Measurements from ENCODE around the gene EIPR1.
"Not testable (repeated sequence)": the region's sequence is repeated elsewhere in the genome, so short reads cannot be mapped to it uniquely, and the experiment has no call there.

Gene EIPR1

DNA sequence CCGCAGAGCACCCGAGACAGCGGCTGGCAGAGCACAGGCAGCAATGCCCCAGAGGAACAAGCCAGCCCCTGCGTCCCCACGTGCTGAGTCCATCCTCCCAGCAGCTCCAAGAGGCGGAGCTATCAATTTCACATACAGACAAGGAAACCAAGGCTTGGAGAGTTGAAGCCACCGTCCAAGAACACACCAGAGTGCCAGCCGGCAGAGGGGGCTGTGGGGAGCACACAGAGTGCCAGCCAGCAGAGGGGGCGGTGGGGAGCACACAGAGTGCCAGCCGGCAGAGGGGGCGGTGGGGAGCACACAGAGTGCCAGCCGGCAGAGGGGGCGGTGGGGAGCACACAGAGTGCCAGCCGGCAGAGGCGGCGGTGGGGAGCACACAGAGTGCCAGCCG is 91.0 kb downstream of the EIPR1 start:
- DNase-seq (ENCODE audit: low read depth) = not testable (repeated sequence)

DNA sequence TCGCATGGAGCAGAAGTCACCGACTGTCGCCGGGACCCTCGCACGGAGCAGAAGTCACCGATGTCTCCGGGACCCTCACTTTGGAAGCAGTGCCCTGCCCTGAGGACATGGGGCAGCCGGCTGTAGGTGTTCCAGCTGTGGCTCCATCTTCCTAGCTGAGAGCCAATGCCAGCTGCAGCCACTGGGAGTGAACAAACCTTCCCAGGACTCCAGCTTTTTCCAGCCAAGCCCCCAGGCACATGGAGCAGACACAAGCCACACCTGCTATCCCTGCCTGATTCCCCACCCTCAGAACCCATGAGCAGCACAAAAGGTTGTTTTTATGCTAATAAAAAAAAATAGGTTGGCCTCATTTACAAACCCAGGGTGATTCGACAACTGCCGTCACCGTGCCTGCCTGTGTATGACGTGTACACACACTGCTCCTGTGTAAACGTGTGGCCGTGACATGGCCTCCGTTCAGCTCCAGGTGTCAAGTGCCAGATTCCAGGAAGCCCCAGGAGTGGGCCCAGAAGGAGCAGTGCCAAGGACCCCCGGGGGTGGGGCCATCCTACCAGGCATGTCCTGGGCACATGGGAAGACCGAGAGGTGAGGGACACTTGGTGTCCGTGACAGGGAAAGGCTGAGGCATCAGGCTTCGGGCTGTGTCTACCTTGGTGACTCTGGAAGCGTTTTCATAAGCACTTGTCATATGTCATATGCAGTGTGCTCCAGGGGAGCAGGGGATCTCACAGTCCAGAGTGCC is 91.5 kb downstream of the EIPR1 start:
- DNase-seq (ENCODE audit: low read depth) = no peak

DNA sequence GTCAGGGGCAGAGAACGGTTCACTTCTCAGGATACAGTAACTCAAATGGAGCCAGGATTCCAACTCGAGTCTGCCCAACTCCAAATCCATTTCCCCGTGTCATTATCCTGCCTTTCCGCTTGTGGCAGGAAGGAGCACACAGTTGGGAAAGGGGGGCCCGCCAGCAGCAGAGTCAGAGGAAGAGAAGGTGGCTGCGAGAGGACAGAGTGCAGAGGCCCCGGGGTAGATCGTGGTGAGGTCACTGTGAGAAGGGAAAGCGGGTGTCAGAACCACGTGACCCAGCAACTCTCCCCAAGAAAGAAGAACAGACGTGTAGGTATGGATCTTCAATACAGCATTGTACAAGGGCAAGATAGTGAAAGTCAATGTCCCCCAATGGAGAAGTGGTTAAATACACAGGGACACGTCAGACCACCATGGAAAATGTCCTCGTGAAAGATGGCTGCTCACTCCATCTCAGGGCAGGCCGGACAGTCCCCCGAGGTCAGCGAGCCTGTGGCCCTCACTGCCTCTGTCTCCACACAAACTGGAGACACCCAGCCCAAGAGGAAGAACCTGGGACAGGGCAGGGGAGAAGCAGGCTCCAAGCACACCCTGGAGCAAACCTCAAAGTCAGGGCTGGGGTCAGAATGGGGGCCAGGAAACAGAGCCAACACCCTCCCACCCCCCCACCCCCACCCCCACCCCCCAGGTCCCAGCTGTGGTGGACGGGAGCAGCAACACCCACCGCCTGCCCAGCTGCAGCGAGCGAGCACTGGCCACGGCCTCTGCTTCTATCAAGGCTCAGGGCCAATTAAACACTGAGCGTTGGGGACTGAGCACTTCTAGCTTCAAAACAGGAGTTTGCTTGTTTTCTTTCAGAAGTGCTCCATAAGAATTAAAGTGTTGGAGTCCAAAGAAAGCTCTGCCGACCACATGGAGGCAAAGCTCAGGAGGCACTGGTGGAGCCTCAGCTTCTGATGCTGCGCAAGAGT is 92.7 kb downstream of the EIPR1 start:
- no peak for DNase-seq (ENCODE audit: low read depth)

DNA sequence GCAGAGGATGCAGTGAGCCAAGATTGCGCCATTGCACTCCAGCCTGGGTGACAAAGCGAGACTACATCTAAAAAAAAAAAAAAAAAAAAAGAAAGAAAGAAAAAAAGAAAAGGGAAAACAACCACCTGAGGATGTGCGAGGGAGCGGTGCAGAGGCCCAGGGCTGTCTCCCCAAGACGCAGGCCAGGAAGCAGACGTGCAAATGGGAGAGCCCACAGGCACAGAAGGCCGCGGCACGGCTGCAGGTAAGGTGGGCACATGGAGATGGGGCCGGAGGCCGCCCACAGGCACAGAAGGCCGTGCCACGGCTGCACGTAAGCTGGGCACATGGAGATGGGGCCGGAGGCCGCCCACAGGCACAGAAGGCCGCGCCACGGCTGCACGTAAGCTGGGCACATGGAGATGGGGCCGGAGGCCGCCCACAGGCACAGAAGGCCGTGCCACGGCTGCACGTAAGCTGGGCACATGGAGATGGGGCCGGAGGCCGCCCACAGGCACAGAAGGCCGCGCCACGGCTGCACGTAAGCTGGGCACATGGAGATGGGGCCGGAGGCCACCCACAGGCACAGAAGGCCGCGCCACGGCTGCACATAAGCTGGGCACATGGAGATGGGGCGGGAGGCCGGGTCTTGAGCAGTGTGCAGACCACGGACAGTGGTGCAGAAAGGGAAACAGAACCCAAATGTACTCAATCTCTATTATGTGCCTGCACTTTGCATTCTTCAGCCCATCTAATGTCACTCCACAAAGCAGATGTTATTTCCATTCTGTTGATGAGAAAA is 93.6 kb downstream of the EIPR1 start:
- not testable (repeated sequence) for DNase-seq (ENCODE audit: low read depth)

GRCh38 chr2:3283206-3283605 is 94.4 kb downstream of the EIPR1 start:
- DNase-seq (ENCODE audit: low read depth) = no peak

DNA sequence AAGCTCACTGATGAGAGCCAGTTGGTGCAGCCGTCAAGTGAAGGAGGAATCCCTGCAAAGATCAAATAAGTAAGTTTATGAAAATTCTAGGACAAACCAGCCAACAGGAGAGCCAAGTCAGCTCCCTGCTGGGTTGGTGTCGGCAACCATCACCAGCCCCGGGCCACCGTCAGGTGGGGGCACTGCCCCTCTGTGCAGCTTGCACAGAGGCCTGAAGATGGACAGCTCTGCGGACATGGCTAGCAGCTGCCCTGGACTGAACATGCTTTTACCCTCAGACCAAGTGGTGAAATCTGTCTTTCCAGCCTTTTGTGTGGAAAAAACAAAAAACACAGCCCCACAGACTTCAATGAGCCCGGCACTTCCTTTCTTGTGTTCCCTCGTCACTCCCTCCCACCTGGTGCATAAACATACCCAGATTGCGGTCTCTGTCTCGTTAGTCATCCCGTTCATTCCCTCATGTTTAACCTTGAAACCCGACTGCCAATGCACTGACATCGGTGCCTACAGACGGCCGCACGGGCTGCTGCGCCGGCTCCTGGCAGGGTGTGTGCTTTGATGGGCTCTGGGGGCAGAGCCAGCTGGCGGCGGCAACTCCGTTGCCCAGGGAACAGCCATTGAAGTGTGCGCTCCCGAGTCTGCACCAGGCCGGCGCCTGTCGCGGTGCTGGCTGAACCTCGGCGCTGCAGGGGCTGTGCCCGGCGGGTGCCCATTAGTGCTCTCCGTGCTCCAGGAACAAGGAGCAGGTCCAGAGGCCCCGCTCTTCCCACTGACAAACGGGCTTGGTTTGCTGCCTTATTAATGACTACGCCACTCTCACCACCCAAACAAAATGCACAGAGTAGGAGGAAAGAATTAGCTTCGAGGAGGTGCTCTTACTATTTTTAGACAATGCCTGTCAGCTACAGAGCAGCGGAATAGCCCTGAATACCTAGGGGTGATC is 95.3 kb downstream of the EIPR1 start:
- no peak for DNase-seq (ENCODE audit: low read depth)

- DNase-seq (ENCODE audit: low read depth) = no peak
These were observed 96.7 kb downstream of the EIPR1 start for GRCh38 chr2:3280683-3281520.

DNA sequence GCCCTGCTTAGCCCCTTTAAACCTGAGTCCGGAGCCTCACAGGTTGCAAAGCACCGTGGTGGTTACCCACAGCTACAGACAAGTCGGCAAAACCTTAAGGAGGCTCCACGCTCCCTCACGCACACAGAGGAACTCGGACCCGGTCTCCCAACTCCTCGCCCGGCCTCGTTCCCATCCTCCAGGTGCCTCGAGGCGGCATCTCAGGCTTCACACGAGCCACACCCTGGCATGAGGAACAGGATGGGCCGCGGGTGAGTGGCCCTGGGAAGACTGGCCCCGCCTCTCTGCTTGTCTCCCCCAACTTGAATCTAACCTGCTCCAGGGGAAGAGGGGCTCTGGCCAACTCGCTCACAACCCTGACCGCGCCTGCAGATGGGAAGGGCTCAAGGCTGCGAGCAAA is 97.4 kb downstream of the EIPR1 start:
- DNase-seq (ENCODE audit: low read depth) = no peak

DNA sequence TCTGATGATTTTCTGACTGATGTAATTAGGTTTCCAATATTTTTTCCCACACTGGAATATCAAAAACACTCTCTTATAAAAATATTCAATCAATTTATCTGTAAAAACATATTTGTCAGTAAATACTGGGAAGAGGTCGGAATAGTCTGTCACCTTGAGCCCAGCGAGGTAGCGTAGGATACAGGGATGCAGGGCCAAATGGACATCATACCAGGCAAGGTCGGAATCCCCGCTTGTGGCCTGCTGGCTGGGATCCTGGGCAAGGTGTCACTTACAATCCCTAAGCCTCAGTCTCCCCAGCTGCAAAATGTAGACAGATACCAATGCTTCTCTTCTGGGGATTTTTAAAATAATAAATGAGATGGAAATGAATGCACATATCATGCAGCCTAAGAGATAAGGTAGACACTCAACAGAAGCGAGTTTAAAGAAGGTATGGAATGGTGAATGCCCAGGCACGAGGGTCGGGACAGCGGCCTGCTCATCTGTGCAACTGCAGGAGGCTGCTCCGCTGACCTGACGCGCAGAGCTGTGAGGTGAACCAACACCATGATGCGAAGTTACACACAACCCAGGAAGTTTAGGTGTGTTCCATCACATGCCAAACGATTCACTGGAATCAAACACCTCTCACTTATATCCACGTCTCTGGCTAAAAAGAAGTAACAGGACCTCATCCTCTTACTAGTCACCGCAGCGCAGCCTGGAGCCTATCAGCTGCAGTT is 98.2 kb downstream of the EIPR1 start:
- no peak for DNase-seq (ENCODE audit: low read depth)

- DNase-seq (ENCODE audit: low read depth) = no peak
These were observed 98.9 kb downstream of the EIPR1 start for GRCh38 chr2:3278521-3279218.

DNA sequence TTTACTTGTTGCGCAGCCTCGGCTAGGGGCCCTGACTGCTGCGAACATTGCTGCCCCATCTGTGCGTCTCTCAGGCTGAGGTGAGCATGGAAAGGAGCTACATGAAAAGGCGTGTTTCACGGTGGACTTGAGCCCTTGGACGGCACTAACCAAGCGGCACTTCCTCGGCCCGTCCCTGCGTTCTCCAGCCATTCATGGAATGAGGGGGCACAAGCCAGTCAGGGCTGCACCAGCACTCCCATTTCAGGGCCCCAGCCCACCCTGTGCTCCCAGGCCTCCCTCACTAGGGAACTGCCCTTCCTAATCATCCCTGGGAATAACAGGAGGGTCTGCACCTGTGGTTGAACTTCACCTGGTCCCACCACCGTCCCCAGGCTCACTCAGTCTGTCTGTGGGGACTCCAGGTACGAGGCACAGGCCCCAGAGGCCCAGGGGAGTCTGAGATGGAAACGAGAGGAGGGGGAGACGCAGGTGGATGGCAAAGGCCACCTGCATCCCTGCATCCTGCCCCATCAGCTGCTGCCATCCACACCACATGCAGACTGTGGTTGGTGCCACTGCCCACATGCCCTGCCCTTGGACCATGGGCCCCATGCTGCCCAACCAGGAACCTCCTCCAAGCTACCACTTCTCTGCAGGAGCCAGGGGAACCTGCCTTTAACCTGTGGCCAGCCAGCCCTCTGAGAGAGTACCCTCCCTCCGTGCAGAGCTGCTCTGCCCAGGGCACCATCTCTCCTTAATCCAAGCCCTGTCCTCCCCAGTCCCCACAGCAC is 99.7 kb downstream of the EIPR1 start:
- no peak for DNase-seq (ENCODE audit: low read depth)

DNA sequence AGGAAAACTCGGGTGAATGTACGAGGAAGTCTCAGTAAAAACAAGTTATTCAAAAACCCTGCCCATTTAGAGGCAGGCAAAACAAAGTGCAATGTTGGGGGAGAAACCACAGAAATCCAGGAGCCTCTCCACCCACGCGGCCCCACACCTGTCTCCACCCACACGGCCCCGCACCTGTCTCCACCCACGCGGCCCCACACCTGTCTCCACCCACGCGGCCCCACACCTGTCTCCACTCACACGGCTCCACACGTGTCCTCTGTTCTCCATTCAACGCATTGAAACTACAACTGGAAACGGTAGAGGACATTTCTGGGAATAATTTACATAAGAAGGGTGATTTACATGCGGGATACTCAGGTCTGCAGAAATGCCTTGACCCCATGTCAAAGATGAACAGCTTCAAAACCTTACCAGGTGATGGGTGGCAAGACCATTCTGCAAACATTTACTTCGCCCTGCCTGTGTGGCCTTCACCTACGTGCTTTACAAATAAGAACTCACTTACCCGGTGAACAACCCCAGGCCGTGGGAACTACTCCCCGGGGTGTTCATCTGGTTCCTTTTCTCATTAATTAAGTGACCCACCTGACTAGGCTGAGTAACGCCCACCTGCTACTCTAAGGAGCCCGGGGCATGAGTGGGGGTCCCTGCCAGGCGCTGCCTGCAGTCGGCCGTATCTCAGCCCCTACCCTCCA is 100.4 kb downstream of the EIPR1 start:
- DNase-seq (ENCODE audit: low read depth) = no peak

DNA sequence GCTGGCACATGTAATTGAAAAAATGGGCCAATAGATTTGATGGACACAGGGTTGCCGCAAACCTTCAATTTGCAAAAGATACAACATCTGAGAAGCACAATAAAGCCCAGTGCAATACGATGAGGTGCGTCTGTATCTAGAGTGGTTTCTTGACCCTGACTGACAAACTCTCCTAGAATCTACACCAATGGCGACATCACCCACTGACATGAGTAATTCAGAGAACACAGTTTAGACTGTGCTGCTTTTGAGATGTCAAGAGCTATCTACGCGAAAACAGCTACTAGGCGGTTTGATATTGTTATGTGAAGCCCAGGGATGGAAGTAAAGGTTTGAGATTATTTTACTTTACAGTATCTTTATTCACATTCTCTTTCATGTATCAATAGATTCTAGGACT is 104.9 kb downstream of the EIPR1 start:
- no peak for DNase-seq (ENCODE audit: low read depth)

- no peak for DNase-seq (ENCODE audit: low read depth)
These were observed 107.5 kb downstream of the EIPR1 start for GRCh38 chr2:3270095-3270478.

DNA sequence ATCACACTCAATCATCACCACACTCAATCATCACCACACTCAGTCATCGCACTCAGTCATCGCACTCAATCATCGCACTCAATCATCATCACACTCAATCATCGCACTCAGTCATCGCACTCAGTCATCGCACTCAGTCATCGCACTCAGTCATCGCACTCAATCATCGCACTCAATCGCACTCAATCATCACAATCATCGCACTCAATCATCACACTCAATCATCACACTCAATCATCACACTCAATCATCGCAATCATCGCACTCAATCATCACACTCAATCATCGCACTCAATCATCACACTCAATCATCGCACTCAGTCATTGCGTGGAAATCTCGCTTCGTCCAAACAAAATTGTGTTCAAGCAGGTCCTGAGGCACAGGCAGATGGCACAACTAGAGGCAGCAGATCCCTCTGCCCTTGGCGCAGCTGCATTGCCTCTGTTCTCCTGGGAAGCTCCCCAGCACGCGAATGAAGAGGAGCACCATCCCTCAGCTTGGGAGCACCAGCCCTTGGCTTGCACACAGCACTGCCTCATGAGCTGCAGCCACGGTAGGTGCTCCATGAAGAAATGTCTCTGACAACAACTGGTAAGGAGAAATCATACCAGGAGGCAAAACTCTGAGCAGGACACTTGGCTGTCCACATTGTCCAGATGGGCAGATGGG is 108.1 kb downstream of the EIPR1 start:
- DNase-seq (ENCODE audit: low read depth) = no peak

DNA sequence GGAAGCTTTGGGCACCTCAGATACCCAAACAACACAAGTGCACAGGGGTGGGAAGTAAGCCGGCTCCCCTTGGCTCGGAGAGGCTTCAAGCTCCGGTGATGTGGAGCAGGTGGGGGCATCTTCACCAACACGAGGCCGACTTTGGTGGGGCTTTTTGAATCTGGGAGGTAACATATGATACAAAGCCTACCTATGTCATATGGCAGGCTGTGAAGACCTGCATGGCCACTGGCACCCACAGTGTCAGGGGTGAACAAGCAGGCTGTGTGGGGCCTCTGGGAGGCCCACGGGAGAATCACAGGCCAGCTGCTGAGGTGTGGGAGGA is 109.0 kb downstream of the EIPR1 start:
- DNase-seq (ENCODE audit: low read depth) = no peak

All from stimulated activated CD4-positive, alpha-beta T cell treated with anti-CD3 and anti-CD28 coated beads, Interleukin-2, amount 100 ng/mL, for 4 hours (primary cell).